Endothelial cell of umbilical vein (primary cell): Measurements from ENCODE around the gene SKIC8. TPM values are rescaled to one million over a fixed set of nuclear protein-coding genes. Genes with fewer than 3 reads are reported as not detected.

ENCODE experiments used
- BruUV-seq: library from RNA; stranded (reverse); fragments of 400-500 nt; replicated peaks from 2 replicates; lab custom pipeline; 2021; lab: Mats Ljungman, UMichigan
- CTCF ChIA-PET: fragments of 300-600, 350-600 bp; sonication (Branson Sonifier 250); formaldehyde crosslinking; loops from one replicate; lab custom pipeline; 2021; ENCODE audit warnings: antibody characterized with exemption, inconsistent platforms; lab: Charles Lee
- POLR2A ChIA-PET: fragments of 300-600, 350-600 bp; sonication (Branson Sonifier 250); formaldehyde crosslinking; loops from one replicate; lab custom pipeline; 2021; ENCODE audit warnings: antibody characterized with exemption, inconsistent platforms; lab: Charles Lee
- DNase-seq: peaks from one replicate; pipeline ENCODE4 v3.0.0-alpha.2; 2011; ENCODE audit warnings: low read depth, low spot score
- FAIRE-seq: peaks from 2 replicates; lab custom pipeline; 2011; peaks lifted over from hg19 to GRCh38; lab: Jason Lieb, UNC
- H2AFZ ChIP-seq: 2 replicates; pipeline ENCODE4 v1.6.0; 2012; ENCODE audit warnings: low read depth, low read length, control low read depth, inconsistent platforms
- H3K27ac ChIP-seq: 2 replicates; pipeline ENCODE4 v1.5.1; 2011; ENCODE audit warnings: low read depth, mild to moderate bottlenecking, control low read depth, low read length, moderate library complexity; ENCODE audit not compliant: insufficient read depth
- H3K27me3 ChIP-seq, 2 experiments: 2 replicates each; pipeline versions ENCODE4 v1.6.0 to v1.6.1; 2011; ENCODE audit warnings: low read length in 2 of 2, mixed read lengths in 1 of 2; ENCODE audit not compliant: control insufficient read depth in 2 of 2, insufficient read depth in 2 of 2
- H3K36me3 ChIP-seq, 2 experiments: 2 replicates in 1 of 2; 3 replicates in 1 of 2; pipeline ENCODE4 v1.5.1; 2011; ENCODE audit warnings: low read length in 2 of 2, mild to moderate bottlenecking in 1 of 2, moderate library complexity in 1 of 2; ENCODE audit not compliant: control insufficient read depth in 2 of 2, insufficient read depth in 2 of 2; ENCODE audit errors: extremely low read depth in 1 of 2
- H3K4me1 ChIP-seq: 3 replicates; pipeline ENCODE4 v1.5.1; 2011; ENCODE audit warnings: mild to moderate bottlenecking, low read length; ENCODE audit not compliant: control insufficient read depth, insufficient read depth; ENCODE audit errors: extremely low read depth
- H3K4me2 ChIP-seq: 2 replicates; pipeline ENCODE4 v1.6.1; 2011; ENCODE audit warnings: low read length, control low read depth, mixed read lengths; ENCODE audit not compliant: insufficient read depth
- H3K4me3 ChIP-seq, 3 experiments: fragments of 200-600 bp in 1 of 3; sonication (generic), shearing (Covaris generic) in 1 of 3; replicated peaks in 1 of 3; 2 replicates each; pipeline ENCODE4 v1.5.1; 2011 to 2016; ENCODE audit warnings: control low read depth in 3 of 3, low read length in 3 of 3, mild to moderate bottlenecking in 2 of 3, inconsistent platforms in 1 of 3, low read depth in 1 of 3, moderate library complexity in 1 of 3; ENCODE audit not compliant: insufficient read depth in 1 of 3
- H3K79me2 ChIP-seq: 2 replicates; pipeline ENCODE4 v1.6.0; 2012; ENCODE audit warnings: low read length, inconsistent platforms; ENCODE audit not compliant: control insufficient read depth, insufficient read depth
- H3K9ac ChIP-seq: replicated peaks from 2 replicates; pipeline ENCODE3; 2011; ENCODE audit warnings: low read length, control low read depth; ENCODE audit not compliant: insufficient read depth; ENCODE audit errors: extremely low read depth
- H3K9me1 ChIP-seq: replicated peaks from 3 replicates; pipeline ENCODE4 v1.6.0; 2011; ENCODE audit warnings: mild to moderate bottlenecking, low read length; ENCODE audit not compliant: control insufficient read depth, insufficient read depth; ENCODE audit errors: extremely low read depth
- H3K9me3 ChIP-seq: replicated peaks from 2 replicates; pipeline ENCODE4 v1.5.1; 2012; ENCODE audit warnings: low read length, inconsistent platforms; ENCODE audit not compliant: control insufficient read depth, insufficient read depth
- H4K20me1 ChIP-seq: replicated peaks from 2 replicates; pipeline ENCODE3; 2011; ENCODE audit warnings: mild to moderate bottlenecking, low read length; ENCODE audit not compliant: control insufficient read depth, insufficient read depth; ENCODE audit errors: extremely low read depth
- EZH2 ChIP-seq: IDR thresholded peaks from 2 replicates; pipeline ENCODE4 v1.6.1; 2012; ENCODE audit warnings: borderline replicate concordance, low read depth, mild to moderate bottlenecking, moderate library complexity, low read length, inconsistent platforms; ENCODE audit not compliant: severe bottlenecking
- FOS ChIP-seq: IDR thresholded peaks from 2 replicates; pipeline ENCODE4 v1.6.1; 2011; ENCODE audit warnings: mild to moderate bottlenecking, low read length, moderate library complexity, borderline replicate concordance; ENCODE audit not compliant: insufficient read depth
- GATA2 ChIP-seq: IDR thresholded peaks from 2 replicates; pipeline ENCODE4 v1.7.0; 2011; ENCODE audit warnings: low read depth, mild to moderate bottlenecking, moderate library complexity, mixed read lengths, low read length; ENCODE audit not compliant: insufficient read length, insufficient read depth
- JUN ChIP-seq: IDR thresholded peaks from 2 replicates; pipeline ENCODE4 v1.6.1; 2011; ENCODE audit warnings: borderline replicate concordance, low read depth; ENCODE audit not compliant: insufficient read length, insufficient read depth
- MAX ChIP-seq: IDR thresholded peaks from 2 replicates; pipeline ENCODE4 v1.6.1; 2011; ENCODE audit not compliant: insufficient read depth, insufficient read length
- MYC ChIP-seq: IDR thresholded peaks from one replicate; pipeline ENCODE4 v1.6.1; 2011; ENCODE audit warnings: mild to moderate bottlenecking, low read depth, low read length
- POLR2A ChIP-seq: IDR thresholded peaks from 2 replicates; pipeline ENCODE4 v1.6.1; 2012; ENCODE audit warnings: low read depth, mild to moderate bottlenecking, control low read depth, low read length
- POLR2AphosphoS5 ChIP-seq: IDR thresholded peaks from 2 replicates; pipeline ENCODE4 v1.6.1; 2012; ENCODE audit warnings: low read depth, mild to moderate bottlenecking, control low read depth, low read length, moderate library complexity; ENCODE audit not compliant: insufficient read depth
- dilution Hi-C: fragments of 300-500 bp; cut with MboI; formaldehyde crosslinking; loops from one replicate; pipeline ENCODE4 v1.15.0; 2019; ENCODE audit warnings: low sequenced_read_pairs; ENCODE audit not compliant: extremely low pct_ligation_motif_present
- intact Hi-C: fragments of 100-400 bp; cut with micrococcal nuclease; formaldehyde crosslinking; loops from one replicate; pipeline ENCODE4 v1.10.0; 2022
- polyA plus RNA-seq, 4 experiments: library from polyadenylated mRNA; depleted of rRNA in 3 of 4; stranded (reverse) in 3 of 4; unstranded in 1 of 4; fragments of >200 nt; gene quantifications; 2 replicates each; pipeline versions ENCODE4 v1.2.1 to v1.2.3, GENCODE V29; 2011 to 2012; ENCODE audit warnings: missing spikeins in 1 of 4
- total RNA-seq: library from RNA; stranded (reverse); gene quantifications from 2 replicates; pipeline ENCODE4 v1.2.3, GENCODE V29; 2021
- TF ChIP-seq, protein P1 (sequence below), 2 donors: IDR thresholded peaks; 1 replicate in 1 of 2; 2 replicates in 1 of 2; pipeline ENCODE4 v1.5.1; 2011; ENCODE audit warnings: low read length in 2 of 2, mild to moderate bottlenecking in 2 of 2, moderate library complexity in 2 of 2, control low read depth in 1 of 2, inconsistent platforms in 1 of 2, low read depth in 1 of 2; ENCODE audit not compliant: insufficient read depth in 1 of 2; ENCODE audit errors: extremely low read depth in 1 of 2

SKIC8 gene
- total and polyA plus RNA-seq, 2 donors (not counting 3 experiments of a cell fraction or from before 2014, with no cell fraction given) = 49.7 to 95.0 TPM

GRCh38 chr15:78308422-78309032 lies 9.1 kb upstream of the SKIC8 start:
- H3K9me3 ChIP-seq = no peaks in the 10 kb centered on the region
- ChIA-PET POLR2A (interaction anchor here (0.6 to 1.0 kb wide), 2 partner anchors 115 to 120 kb away, joined by 3 read pairs; no protein-coding TSS in a partner anchor), CTCF (interaction anchor here (0.7 to 14.6 kb wide), 19 partner anchors 9 to 442 kb away, joined by 3 to 367 read pairs (median 5); partner anchors contain the start of genes IREB2 and SKIC8)
- no peak overlapping the region for H3K4me3 ChIP-seq
- no peak overlapping the region for H3K9ac ChIP-seq
- peak overlapping the region; percentile 25 for H2AFZ ChIP-seq
- intact Hi-C loops = loop anchor here (1.0 to 5.0 kb wide), 6 partner anchors 107 to 401 kb away; partner anchors contain the start of gene IREB2
- H3K4me2 ChIP-seq = no peak overlapping the region
- H3K4me1 ChIP-seq = peaks cover 3% of the 10 kb centered on the region
- no peaks in the 10 kb centered on the region for H4K20me1 ChIP-seq
- no peaks in the 10 kb centered on the region for H3K27me3 ChIP-seq
- no TSS peak for BruUV-seq
- dilution Hi-C loops = no loop called here
- H3K36me3 ChIP-seq = no peaks in the 10 kb centered on the region
- no peaks in the 10 kb centered on the region for H3K9me1 ChIP-seq
- no peak overlapping the region for H3K27ac ChIP-seq
- FAIRE-seq (peak; percentile 90), DNase-seq (peak; percentile 73)
- TF ChIP-seq, protein P1, sequence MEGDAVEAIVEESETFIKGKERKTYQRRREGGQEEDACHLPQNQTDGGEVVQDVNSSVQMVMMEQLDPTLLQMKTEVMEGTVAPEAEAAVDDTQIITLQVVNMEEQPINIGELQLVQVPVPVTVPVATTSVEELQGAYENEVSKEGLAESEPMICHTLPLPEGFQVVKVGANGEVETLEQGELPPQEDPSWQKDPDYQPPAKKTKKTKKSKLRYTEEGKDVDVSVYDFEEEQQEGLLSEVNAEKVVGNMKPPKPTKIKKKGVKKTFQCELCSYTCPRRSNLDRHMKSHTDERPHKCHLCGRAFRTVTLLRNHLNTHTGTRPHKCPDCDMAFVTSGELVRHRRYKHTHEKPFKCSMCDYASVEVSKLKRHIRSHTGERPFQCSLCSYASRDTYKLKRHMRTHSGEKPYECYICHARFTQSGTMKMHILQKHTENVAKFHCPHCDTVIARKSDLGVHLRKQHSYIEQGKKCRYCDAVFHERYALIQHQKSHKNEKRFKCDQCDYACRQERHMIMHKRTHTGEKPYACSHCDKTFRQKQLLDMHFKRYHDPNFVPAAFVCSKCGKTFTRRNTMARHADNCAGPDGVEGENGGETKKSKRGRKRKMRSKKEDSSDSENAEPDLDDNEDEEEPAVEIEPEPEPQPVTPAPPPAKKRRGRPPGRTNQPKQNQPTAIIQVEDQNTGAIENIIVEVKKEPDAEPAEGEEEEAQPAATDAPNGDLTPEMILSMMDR (IDR thresholded peaks at IDR 0.05; ENCODE audit: extremely low read depth in 1 of 2, insufficient read depth in 1 of 2, low read depth in 1 of 2, low read length in 2 of 2) = peak; percentile 97
- TF ChIP-seq GATA2 = no peak
- H3K79me2 ChIP-seq = no peaks in the 10 kb centered on the region

GRCh38 chr15:78307976-78308375 lies 8.6 kb upstream of the SKIC8 start:
- Histone ChIP-seq H3K9ac (no peak overlapping the region), H2AFZ (peak overlapping the region; percentile 25), H3K4me2 (no peak overlapping the region), H3K4me1 (peaks cover 3% of the 10 kb centered on the region), H3K27ac (no peak overlapping the region), H3K27me3 (no peaks in the 10 kb centered on the region), H3K9me1 (no peaks in the 10 kb centered on the region), H3K4me3 (no peak overlapping the region), H3K79me2 (no peaks in the 10 kb centered on the region), H3K36me3 (no peaks in the 10 kb centered on the region), H4K20me1 (no peaks in the 10 kb centered on the region), H3K9me3 (no peaks in the 10 kb centered on the region)
- FAIRE-seq (no peak), DNase-seq (no peak)
- no TSS peak for BruUV-seq
- intact Hi-C loops = loop anchor here (1.0 to 5.0 kb wide), 6 partner anchors 107 to 401 kb away; partner anchors contain the start of gene IREB2
- TF ChIP-seq POLR2A (no peak), EZH2 (no peak), JUN (no peak), POLR2AphosphoS5 (no peak), GATA2 (no peak), MAX (no peak), FOS (no peak), MYC (no peak)
- TF ChIP-seq, protein P1 (IDR thresholded peaks at IDR 0.05; ENCODE audit: extremely low read depth in 1 of 2, insufficient read depth in 1 of 2, low read depth in 1 of 2, low read length in 2 of 2) = no peak
- ChIA-PET POLR2A (no interaction called here), CTCF (interaction anchor here (0.5 to 14.6 kb wide), 14 partner anchors 8 to 443 kb away, joined by 3 to 367 read pairs (median 4); partner anchors contain the start of genes IREB2 and SKIC8)
- dilution Hi-C loops = no loop called here
